HT1080 (cell line): ENCODE measurements around the gene JAG1. TPM values are rescaled to one million over a fixed set of nuclear protein-coding genes. Genes with fewer than 3 reads are reported as not detected.

ENCODE experiments used
- DNase-seq: peaks from one replicate; pipeline ENCODE4 v3.0.0-alpha.2; 2015; ENCODE audit warnings: low read depth
- polyA plus RNA-seq, 2 experiments: library from polyadenylated mRNA; depleted of rRNA; stranded (reverse); fragments of >200 nt; gene quantifications; 2 replicates each; pipeline ENCODE4 v1.2.3, GENCODE V29; 2015
- total RNA-seq: library from RNA; depleted of rRNA; stranded (reverse); fragments of >200 nt; shearing (Covaris generic); gene quantifications from 2 replicates; pipeline ENCODE4 v1.2.3, GENCODE V29; 2014; rRNA removed

Gene JAG1
- total RNA-seq, result 42.8 and 43.6 TPM in 2 replicates
- polyA plus RNA-seq (2015; cell fraction: cytosol; rRNA removed), result 21.1 and 27.6 TPM in 2 replicates
- 194 and 216 TPM in 2 replicates for polyA plus RNA-seq (2015; cell fraction: nucleus; rRNA removed)

- DNase-seq, result peak; percentile 95
Observed at GRCh38 chr20:10673842-10674683, at the start of gene JAG1. TSS of gene JAG1 (minus strand) at chr20:10673999. CDS start at chr20:10673530, 469 bp downstream.

GRCh38 chr20:10721976-10722375, 48.2 kb upstream of the JAG1 start:
- DNase-seq, result no peak

DNA sequence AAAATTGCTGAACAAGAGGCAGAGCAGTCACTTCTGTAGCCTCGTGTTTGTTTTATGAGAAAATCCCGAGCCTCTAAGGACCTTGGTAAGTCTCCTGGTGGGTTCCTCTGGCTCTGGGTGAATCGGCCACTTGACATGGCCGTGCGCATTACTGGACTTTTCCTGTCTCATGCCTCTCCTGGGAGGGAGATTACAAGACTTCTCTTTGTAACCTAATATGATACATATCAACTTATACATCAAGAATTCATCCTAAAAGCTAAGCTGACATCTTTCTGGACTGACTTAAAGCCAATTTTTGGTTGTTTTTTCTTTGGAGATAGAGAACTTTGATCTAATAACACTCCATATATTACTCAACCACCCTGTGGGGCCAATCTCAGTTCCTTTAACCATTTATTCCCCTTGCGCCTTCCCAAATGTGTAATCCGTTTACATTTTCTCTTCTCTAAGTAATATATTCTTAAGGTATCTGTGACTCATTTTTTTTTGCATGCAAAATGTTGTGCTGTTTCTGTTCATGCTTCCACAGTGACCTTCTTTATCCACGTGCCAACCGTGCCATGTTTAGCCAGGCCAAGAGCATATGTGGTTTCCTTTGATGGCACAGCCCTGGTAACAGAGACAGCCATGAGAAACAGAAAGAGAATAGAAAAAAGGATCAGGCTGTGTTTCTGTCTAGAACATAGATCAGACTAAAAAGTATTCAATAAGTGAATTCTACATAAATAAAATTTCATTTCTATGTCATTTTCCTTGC, 47.5 kb upstream of the JAG1 start:
- DNase-seq, result no peak

GRCh38 chr20:10720565-10720964, 46.8 kb upstream of the JAG1 start:
- no peak for DNase-seq

DNA sequence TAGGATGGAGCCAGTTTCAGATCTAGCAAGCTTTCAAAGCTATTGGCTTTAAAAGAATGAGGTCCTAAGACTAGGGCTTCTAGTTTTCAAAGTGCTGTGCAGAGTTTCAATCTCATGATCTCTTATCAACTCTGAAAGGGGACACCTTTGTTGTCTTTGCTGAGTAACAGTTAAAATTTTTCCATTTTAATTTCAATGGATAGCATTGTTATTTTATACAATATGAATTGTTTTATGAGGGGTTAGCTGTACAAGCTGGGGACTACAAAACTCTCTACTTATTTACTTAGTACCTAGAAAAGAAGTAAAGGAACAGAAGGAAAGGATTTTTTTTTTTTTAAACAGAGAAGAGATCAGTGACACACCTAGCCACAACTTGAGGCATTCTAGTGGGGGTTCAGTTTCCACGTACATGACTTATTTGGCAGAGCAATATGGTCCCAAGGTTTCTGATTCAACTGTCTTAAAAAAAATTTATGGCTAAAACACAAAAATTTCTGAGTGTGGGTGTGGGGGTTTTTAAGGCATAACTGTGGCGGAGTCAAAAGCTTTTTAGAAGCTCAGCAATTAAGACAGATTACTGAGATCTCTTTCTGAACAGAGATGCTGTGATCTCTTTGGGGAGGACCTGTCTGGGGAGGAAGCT, 46.1 kb upstream of the JAG1 start:
- DNase-seq, result no peak

DNA sequence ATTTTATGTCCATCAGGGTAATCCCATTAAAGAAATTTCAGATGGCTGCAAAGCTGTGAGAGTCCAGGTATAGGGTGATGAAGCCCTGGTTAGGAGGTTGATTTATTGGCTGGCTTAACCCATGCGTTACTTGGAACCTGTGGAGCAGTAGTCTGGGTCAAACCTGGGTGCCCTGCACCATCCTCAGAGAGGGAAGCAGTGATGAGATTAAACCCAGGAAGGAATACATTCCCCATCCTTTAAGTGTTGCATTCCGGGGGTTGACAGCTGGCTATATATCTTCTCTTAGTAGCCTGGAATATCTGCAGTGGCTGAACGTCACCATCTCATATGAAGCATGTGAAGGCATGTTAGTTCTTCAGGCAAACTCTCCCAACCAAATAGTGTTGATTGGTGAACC, 44.9 kb upstream of the JAG1 start:
- no peak for DNase-seq

DNA sequence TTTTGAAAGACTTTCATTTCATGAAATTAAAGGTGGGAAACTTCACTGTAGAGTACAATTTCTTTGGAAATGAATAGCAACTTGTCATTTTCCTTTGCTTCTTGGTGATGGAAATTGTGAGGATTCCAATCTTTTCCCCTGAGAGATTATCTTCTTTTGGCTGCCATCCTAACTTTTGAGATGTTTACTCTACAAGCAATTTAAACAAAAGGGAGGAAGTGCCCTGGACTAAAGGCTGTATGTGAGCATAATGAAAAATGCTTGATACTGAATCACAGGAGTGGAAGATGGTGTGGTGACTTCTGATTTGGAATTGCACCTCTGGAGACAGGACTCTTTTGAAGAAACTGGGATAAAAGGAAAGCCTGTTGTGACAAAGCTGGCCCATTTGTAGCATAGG, 43.1 kb upstream of the JAG1 start:
- DNase-seq, result no peak

GRCh38 chr20:10715035-10715434, 41.2 kb upstream of the JAG1 start:
- peak; percentile 55 for DNase-seq

DNA sequence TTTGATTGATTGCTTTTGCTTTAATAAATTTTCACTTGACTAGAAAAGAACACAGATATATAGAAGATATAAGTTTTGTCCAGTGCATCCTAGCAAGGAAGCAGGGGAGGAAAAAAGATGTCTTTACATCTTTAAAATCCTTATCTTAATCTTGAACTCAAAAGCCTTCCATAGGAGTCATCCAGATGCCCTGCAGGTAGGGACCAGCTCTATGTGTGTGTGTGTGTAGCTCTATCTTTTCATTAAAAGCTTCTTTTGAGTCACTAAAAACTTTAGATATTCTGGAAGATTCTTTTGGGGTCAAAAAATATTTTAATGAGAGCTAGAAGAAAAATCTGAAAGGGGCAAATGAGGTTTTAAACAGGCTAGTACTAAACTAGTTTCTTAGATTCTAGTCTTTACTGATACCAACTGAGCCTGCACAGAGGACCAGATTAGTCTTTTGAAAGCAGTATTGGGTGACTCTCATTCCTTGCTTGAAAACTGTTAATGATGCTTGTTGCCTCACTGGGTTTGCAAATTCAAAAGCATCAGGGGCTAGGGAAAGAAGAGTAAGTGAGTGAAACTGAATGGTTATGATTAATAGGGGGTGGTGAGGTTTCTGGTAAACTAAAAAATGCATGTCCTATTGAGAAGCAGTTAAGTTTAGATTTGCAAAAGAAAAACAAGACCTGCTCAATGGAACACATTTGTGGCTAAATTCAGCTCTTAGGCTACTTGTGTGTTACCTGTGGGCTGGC, 40.6 kb upstream of the JAG1 start:
- DNase-seq, result no peak

GRCh38 chr20:10713161-10713560, 39.4 kb upstream of the JAG1 start:
- DNase-seq, result no peak

GRCh38 chr20:10711903-10712451, 38.2 kb upstream of the JAG1 start:
- DNase-seq, result no peak

DNA sequence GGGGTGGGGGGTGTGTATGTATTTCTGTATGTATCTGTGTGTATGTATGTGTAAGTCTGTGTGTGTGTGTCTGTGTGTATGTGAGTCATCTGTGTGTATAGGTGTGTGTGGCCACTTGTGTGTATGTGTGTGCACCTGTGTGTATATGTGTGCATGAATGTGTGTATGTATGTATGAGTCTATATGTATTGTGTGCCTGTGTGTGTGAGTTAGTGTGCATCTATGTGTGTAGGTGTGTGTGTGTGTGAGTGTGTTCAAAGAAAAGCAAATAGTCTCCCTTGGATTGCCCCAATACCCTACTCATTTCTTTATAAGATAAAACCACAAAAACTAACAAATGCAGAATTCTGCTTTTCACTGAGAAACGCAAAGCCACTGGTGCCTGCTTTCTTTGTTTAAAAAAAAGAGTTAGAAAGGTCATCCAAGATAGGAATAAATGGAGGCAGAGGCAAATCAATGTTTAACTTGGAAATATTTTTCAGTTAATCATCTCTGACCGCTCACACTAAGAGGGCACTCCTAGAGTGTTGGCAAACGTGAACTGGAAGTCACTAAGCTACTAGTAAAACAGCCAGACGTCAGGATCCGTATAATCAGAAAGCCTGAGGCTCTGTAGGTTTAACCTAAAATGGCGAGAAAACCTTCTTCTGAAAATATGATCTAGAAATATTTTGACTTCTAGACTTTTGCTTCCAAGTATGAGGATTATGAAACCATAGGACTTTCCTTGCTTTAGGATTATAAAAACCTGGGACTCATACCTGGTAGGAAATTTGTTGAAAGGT, 37.4 kb upstream of the JAG1 start:
- DNase-seq, result no peak

GRCh38 chr20:10709916-10710315, 36.1 kb upstream of the JAG1 start:
- DNase-seq, result no peak

DNA sequence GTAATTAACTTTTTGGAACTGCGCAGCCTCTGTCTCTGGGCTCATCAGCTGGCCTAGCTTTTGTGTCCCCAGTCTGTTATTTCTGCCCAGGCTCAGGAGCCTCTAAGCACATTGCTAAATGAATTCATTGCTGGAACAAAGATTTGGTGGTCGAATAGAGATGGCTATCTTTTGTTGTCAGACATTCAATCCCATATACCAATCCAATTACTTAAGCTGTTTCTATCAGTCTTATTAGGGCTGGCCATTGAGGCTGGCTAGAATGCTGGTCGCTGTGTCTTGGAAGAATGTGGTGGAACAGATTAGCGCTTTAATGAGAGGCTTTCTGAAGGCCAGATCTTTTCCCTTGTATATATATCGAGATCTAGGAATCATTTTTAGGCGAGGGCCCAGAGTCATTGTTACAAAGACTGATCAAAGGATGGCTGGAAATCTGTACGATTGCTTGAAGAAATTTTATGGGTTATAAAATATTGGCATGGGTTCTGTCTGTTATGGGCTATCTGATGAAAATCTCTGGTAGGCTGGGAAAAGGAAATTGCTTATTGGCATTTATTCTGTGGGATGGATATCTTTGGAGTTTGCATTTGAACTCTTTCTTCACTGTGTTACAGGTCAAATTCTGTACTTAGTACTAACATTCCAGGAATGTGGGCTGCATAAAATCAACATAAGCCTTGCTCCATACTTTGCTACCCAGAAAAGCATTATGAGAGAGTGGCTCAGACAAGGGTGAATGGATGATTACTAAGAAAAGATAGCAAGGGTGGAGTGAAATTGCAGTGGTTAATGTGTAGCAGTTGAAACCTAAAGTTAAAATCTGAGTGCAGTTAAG, 34.8 kb upstream of the JAG1 start:
- peak; percentile 23 for DNase-seq

- no peak for DNase-seq
Observed at GRCh38 chr20:10707791-10708190, 34.0 kb upstream of the JAG1 start.

DNA sequence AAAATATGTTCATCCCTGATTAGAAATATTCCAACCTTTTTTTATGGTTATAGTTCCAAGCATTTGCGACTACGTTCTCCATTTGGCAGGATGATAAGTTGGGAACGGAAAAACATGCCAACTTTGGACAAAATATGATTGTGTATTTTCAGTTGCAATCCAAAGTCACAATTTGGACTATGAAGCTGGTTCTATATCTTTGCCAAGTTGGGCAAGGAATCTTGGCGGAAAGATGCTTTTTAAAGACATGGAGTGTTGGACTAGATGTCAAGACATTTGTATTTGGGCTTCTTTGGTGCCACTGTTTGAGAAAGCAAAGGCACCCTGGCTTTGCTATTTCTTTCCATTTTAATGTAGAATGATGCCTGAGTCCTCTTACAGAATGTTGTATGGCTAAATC, 33.3 kb upstream of the JAG1 start:
- no peak for DNase-seq

DNA sequence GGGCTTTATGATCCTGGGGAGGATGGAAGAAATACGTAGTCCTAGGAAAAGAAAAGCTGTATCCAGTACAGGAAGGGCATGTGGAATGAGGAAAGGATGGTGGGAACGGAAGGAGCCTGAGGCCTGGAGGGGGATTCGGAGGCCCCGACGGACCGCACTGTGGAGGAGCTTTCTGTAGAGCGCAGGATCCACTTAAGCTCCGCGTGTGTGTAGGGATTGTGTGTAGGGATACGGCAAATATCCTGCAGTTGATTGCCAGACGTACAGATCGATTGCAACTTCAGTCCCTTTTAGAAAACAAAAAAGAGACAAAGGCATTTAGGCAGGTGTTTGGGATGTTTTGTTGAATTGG, 32.6 kb upstream of the JAG1 start:
- no peak for DNase-seq

DNA sequence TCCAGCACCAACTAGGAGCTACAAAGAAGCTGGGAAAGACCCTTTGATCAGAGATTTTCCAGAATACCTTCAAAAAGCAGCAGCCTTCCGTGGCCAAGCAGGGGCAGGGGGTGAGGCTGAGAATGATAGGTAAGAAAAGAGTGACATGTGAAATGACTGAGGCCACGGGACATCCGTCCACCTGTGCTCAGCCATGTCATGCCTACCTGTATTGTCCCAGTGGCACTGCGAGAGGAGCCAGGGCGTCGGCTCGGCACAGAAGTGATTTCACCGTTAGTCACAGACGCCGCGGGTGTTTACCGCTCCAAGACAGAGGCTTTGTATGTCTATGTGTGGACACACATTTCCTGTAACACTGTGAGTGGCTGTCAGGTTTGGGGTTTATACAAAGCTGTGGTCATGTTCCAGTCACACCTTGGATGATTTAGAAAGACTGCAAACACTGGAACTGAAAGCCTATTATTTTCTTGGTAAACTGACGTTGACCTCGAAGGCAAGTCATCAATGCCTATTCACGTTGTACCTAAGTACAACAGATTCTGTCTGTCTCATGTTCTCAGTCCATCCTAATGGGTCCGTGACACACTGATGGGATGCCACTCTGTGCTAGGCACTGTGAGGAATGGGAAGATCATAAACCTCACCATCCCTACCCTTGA, 32.1 kb upstream of the JAG1 start:
- DNase-seq, result peak; percentile 93

- no peak for DNase-seq
Observed at GRCh38 chr20:10701607-10702006, 27.8 kb upstream of the JAG1 start.
